ENCODE results near the gene PRRC2A. TPM values are rescaled to one million over a fixed set of nuclear protein-coding genes. Genes with fewer than 3 reads are reported as not detected.

The PRRC2A gene
- total RNA-seq, 2 experiments from 2014 or later: 156 to 355 TPM

DNA sequence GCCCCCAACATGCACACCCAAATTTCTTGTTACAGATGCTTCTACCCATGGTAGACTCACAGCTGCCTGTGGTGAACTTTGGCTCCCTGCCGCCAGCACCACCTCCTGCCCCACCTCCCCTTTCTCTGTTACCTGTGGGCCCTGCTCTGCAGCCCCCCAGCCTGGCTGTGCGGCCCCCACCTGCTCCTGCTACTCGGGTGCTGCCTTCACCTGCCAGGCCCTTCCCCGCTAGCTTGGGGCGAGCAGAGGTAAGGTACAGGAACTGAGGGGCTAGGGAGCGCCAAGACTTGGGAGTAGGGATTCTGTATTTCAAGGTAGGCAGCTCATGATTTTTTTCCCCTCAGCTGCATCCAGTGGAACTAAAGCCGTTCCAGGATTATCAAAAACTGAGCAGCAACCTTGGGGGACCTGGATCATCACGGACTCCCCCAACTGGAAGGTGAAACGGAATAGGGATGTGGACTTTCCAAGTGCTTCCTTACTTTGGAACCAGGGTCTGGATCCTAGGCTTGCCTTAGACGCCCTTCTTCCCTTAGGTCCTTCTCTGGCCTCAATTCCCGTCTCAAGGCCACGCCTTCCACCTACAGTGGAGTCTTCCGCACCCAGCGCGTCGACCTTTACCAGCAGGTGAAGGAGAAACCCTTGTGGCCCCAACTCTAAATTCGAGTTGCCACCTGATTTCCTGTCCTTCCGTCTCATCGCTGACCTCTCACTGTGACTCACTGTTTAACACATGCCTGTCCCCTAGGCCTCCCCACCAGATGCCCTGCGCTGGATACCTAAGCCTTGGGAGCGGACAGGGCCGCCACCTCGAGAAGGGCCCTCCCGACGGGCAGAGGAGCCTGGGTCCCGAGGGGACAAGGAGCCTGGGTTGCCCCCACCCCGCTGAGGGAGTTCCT, 16.4 kb downstream of the PRRC2A start:
- Histone ChIP-seq H4K20me1 (ENCODE audit: insufficient read depth, low read length) (no peaks in the 10 kb centered on the region), H3K9me3 (ENCODE audit: low read length) (no peaks in the 10 kb centered on the region), H3K4me1 (ENCODE audit: insufficient read depth, low read length, poor library complexity, severe bottlenecking) (peaks cover 10% of the 10 kb centered on the region), H3K4me3 (ENCODE audit: low read depth, low read length, poor library complexity, severe bottlenecking) (no peak overlapping the region), H3K36me3 (ENCODE audit: insufficient read depth, low read length) (peaks cover 99% of the 10 kb centered on the region), H2AFZ (ENCODE audit: low read length) (no peak overlapping the region), H3K9me2 (ENCODE audit: insufficient read depth, low read length) (no peaks in the 10 kb centered on the region), H3K4me2 (ENCODE audit: low read length) (no peak overlapping the region), H3K27ac (ENCODE audit: low read depth, low read length, poor library complexity, severe bottlenecking) (no peak overlapping the region), H3K79me2 (ENCODE audit: insufficient read depth, low read depth, low read length) (no peaks in the 10 kb centered on the region)
- CTCF ChIA-PET (ENCODE audit: unreplicated experiment): no interaction called here
- BruUV-seq (replicated peaks): TSS peak; percentile 53
- POLR2A ChIA-PET: no interaction called here
- intact Hi-C loops (cut with micrococcal nuclease; ENCODE audit: unreplicated experiment): no loop called here
- TF ChIP-seq, protein P1, sequence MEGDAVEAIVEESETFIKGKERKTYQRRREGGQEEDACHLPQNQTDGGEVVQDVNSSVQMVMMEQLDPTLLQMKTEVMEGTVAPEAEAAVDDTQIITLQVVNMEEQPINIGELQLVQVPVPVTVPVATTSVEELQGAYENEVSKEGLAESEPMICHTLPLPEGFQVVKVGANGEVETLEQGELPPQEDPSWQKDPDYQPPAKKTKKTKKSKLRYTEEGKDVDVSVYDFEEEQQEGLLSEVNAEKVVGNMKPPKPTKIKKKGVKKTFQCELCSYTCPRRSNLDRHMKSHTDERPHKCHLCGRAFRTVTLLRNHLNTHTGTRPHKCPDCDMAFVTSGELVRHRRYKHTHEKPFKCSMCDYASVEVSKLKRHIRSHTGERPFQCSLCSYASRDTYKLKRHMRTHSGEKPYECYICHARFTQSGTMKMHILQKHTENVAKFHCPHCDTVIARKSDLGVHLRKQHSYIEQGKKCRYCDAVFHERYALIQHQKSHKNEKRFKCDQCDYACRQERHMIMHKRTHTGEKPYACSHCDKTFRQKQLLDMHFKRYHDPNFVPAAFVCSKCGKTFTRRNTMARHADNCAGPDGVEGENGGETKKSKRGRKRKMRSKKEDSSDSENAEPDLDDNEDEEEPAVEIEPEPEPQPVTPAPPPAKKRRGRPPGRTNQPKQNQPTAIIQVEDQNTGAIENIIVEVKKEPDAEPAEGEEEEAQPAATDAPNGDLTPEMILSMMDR (conservative IDR thresholded peaks at IDR 0.05; ENCODE audit: low read length): no peak
- TF ChIP-seq EZH2phosphoT487 (IDR thresholded peaks at IDR 0.05; ENCODE audit: borderline replicate concordance, low read depth, low read length): no peak
- DNase-seq (ENCODE audit: low spot score): no peak

DNA sequence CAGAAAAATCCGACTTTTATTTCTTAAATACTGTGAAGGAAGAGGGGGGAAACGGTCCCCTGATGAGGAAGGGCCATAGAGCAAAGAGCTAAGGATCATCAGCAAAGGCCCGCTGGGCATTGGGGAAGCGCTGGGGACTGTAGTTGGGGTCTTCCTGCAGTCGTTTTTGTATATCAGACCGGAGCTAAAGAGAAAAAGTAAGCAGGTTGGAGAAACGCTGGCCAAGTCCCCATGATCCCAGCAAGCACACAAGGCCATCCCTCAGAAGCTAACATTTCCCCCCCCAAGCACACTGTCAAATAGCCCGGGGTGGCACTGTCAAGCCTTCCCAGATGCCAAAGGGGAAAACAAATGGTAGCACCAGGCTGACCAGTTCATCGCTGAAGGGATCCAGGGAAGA, 18.5 kb downstream of the PRRC2A start:
- Histone ChIP-seq H3K27ac (ENCODE audit: low read depth, low read length, poor library complexity, severe bottlenecking) (no peak overlapping the region), H4K20me1 (ENCODE audit: insufficient read depth, low read length) (no peaks in the 10 kb centered on the region), H2AFZ (ENCODE audit: low read length) (no peak overlapping the region), H3K79me2 (ENCODE audit: insufficient read depth, low read depth, low read length) (no peaks in the 10 kb centered on the region), H3K9me3 (ENCODE audit: low read length) (no peaks in the 10 kb centered on the region), H3K4me3 (ENCODE audit: low read depth, low read length, poor library complexity, severe bottlenecking) (no peak overlapping the region), H3K9me2 (ENCODE audit: insufficient read depth, low read length) (no peaks in the 10 kb centered on the region), H3K4me2 (ENCODE audit: low read length) (no peak overlapping the region), H3K4me1 (ENCODE audit: insufficient read depth, low read length, poor library complexity, severe bottlenecking) (peaks cover 10% of the 10 kb centered on the region), H3K36me3 (ENCODE audit: insufficient read depth, low read length) (peaks cover 96% of the 10 kb centered on the region)
- CTCF ChIA-PET (ENCODE audit: unreplicated experiment): no interaction called here
- intact Hi-C loops (cut with micrococcal nuclease; ENCODE audit: unreplicated experiment): no loop called here
- POLR2A ChIA-PET: interaction anchor here (0.6 to 1.6 kb wide), 2 partner anchors 25 to 99 kb away, joined by 3 to 4 read pairs; no protein-coding TSS in a partner anchor
- no peak for DNase-seq (ENCODE audit: low spot score)
- TF ChIP-seq, protein P1 (conservative IDR thresholded peaks at IDR 0.05; ENCODE audit: low read length): no peak
- no peak for TF ChIP-seq EZH2phosphoT487 (IDR thresholded peaks at IDR 0.05; ENCODE audit: borderline replicate concordance, low read depth, low read length)
- BruUV-seq (replicated peaks): no TSS peak

DNA sequence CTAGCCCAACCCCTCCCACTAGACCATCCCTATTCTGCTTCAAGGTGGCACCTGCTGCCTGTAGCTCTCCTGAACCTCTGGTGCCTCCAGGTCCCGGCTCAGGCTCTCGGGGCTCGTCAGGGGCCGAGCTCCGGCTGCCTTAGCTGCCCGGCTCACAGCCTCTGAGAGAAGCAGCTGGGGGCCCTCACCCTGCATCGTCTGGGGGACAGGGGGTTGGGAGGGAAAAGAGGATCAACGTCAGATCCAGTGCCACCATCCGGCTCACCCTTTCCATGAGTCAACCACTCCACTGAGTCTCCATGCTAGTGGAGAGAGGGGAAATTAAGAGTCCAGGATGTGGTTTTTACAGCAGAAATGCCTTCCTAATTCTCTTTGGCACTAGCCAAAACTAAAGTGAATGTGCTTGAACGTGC, 18.9 kb downstream of the PRRC2A start:
- no TSS peak for BruUV-seq (replicated peaks)
- intact Hi-C loops (cut with micrococcal nuclease; ENCODE audit: unreplicated experiment): no loop called here
- no peak overlapping the region for H3K4me2 ChIP-seq (ENCODE audit: low read length)
- no peaks in the 10 kb centered on the region for H3K79me2 ChIP-seq (ENCODE audit: insufficient read depth, low read depth, low read length)
- ChIA-PET POLR2A (interaction anchor here (0.6 to 1.6 kb wide), 2 partner anchors 24 to 99 kb away, joined by 3 to 4 read pairs; no protein-coding TSS in a partner anchor), CTCF (ENCODE audit: unreplicated experiment) (no interaction called here)
- no peaks in the 10 kb centered on the region for H3K9me2 ChIP-seq (ENCODE audit: insufficient read depth, low read length)
- no peak for DNase-seq (ENCODE audit: low spot score)
- no peak overlapping the region for H3K27ac ChIP-seq (ENCODE audit: low read depth, low read length, poor library complexity, severe bottlenecking)
- peaks cover 96% of the 10 kb centered on the region for H3K36me3 ChIP-seq (ENCODE audit: insufficient read depth, low read length)
- no peak for TF ChIP-seq EZH2phosphoT487 (IDR thresholded peaks at IDR 0.05; ENCODE audit: borderline replicate concordance, low read depth, low read length)
- TF ChIP-seq, protein P1 (conservative IDR thresholded peaks at IDR 0.05; ENCODE audit: low read length): no peak
- H3K9me3 ChIP-seq (ENCODE audit: low read length): no peaks in the 10 kb centered on the region
- H3K4me3 ChIP-seq (ENCODE audit: low read depth, low read length, poor library complexity, severe bottlenecking): no peak overlapping the region
- peaks cover 10% of the 10 kb centered on the region for H3K4me1 ChIP-seq (ENCODE audit: insufficient read depth, low read length, poor library complexity, severe bottlenecking)
- H2AFZ ChIP-seq (ENCODE audit: low read length): no peak overlapping the region
- no peaks in the 10 kb centered on the region for H4K20me1 ChIP-seq (ENCODE audit: insufficient read depth, low read length)

Data from OCI-LY7 (cell line).